Left renal pelvis (tissue), 4 donors: ENCODE results near the gene B9D1. TPM values are rescaled to one million over a fixed set of nuclear protein-coding genes. Genes with fewer than 3 reads are reported as not detected.

Source experiments
- polyA plus RNA-seq, 4 donors: library from polyadenylated mRNA; unstranded; fragments of 120-200 nt; gene quantifications; one replicate each; pipeline ENCODE4 v1.2.1, GENCODE V29; 2013; ENCODE audit not compliant: insufficient read length in 4 of 4

B9D1 gene
- polyA plus RNA-seq, 4 donors: 16.9 to 47.9 (median 31.1) TPM

Other genes starting within 250 kb of the B9D1 start
- gene GRAPL, start 235.1 kb downstream of the B9D1 start, polyA plus RNA-seq: 1 to 10 TPM in 3 of 4 donors, under 1 TPM in 1; 0.98 to 7.0 (median 3.4) TPM
- 10 to 100 TPM; 47.1 to 54.7 (median 48.5) TPM for gene EPN2, start 125.4 kb downstream of the B9D1 start, polyA plus RNA-seq
- gene MAPK7, start 15.8 kb upstream of the B9D1 start, polyA plus RNA-seq: 10 to 100 TPM; 22.0 to 33.1 (median 27.7) TPM
- gene MFAP4, start 24.5 kb upstream of the B9D1 start, polyA plus RNA-seq: 100 to 1,000 TPM; 182 to 872 (median 269) TPM
- 1 to 10 TPM in 1 of 4 donors, under 1 TPM in 3; 0.68 to 1.4 (median 0.76) TPM for gene RNF112, start 48.5 kb upstream of the B9D1 start, polyA plus RNA-seq
- gene SLC47A1, start 171.1 kb upstream of the B9D1 start, polyA plus RNA-seq: 10 to 100 TPM in 3 of 4 donors, 1 to 10 TPM in 1; 6.3 to 27.1 (median 15.1) TPM